Hepatocyte (in vitro differentiated cells): ENCODE measurements around the gene EIF4A2. TPM values are rescaled to one million over a fixed set of nuclear protein-coding genes. Genes with fewer than 3 reads are reported as not detected.

Experiments
- DNase-seq: peaks from one replicate; pipeline ENCODE4 v3.0.0-alpha.2; 2016; ENCODE audit warnings: low spot score
- H2AFZ ChIP-seq: fragments of 200-600 bp; sonication (generic); 2 replicates; pipeline ENCODE4 v1.6.0; 2016; ENCODE audit warnings: antibody characterized with exemption, mild to moderate bottlenecking
- H3K27ac ChIP-seq: fragments of 200-600 bp; sonication (generic); 2 replicates; pipeline ENCODE4 v1.5.1; 2016; ENCODE audit warnings: mild to moderate bottlenecking
- H3K27me3 ChIP-seq: fragments of 200-600 bp; sonication (generic); 2 replicates; pipeline ENCODE4 v1.6.1; 2016
- H3K36me3 ChIP-seq: fragments of 200-600 bp; sonication (generic); replicated peaks from 2 replicates; pipeline ENCODE4 v1.5.1; 2016; ENCODE audit warnings: low read depth; ENCODE audit not compliant: insufficient read depth
- H3K4me1 ChIP-seq: fragments of 200-600 bp; sonication (generic); 2 replicates; pipeline ENCODE4 v1.5.1; 2016; ENCODE audit warnings: mild to moderate bottlenecking, moderate library complexity; ENCODE audit not compliant: insufficient read depth
- H3K4me2 ChIP-seq: fragments of 200-600 bp; sonication (generic); 2 replicates; pipeline ENCODE4 v1.6.0; 2016
- H3K4me3 ChIP-seq: fragments of 200-600 bp; sonication (generic); 2 replicates; pipeline ENCODE4 v1.5.1; 2016; ENCODE audit warnings: mild to moderate bottlenecking
- H3K79me2 ChIP-seq: fragments of 200-600 bp; sonication (generic); 2 replicates; pipeline ENCODE4 v1.6.0; 2017; ENCODE audit warnings: mild to moderate bottlenecking
- H3K9me2 ChIP-seq: fragments of 200-600 bp; sonication (generic); replicated peaks from 2 replicates; pipeline ENCODE4 v1.6.0; 2017; ENCODE audit warnings: mild to moderate bottlenecking; ENCODE audit not compliant: insufficient read depth
- H3K9me3 ChIP-seq: fragments of 200-600 bp; sonication (generic); 2 replicates; pipeline ENCODE4 v1.5.1; 2016; ENCODE audit warnings: low read depth, mild to moderate bottlenecking
- H4K20me1 ChIP-seq: fragments of 200-600 bp; sonication (generic); 2 replicates; pipeline ENCODE4 v1.6.0; 2016; ENCODE audit warnings: mild to moderate bottlenecking; ENCODE audit not compliant: insufficient read depth, poor library complexity, severe bottlenecking
- EZH2 ChIP-seq: fragments of 200-600 bp; sonication (generic); IDR thresholded peaks from 2 replicates; pipeline ENCODE4 v1.6.1; 2016; ENCODE audit warnings: antibody characterized with exemption, mild to moderate bottlenecking, borderline replicate concordance
- EZH2phosphoT487 ChIP-seq: fragments of 200-600 bp; sonication (generic); IDR thresholded peaks from one replicate; pipeline ENCODE4 v1.6.1; 2018; ENCODE audit warnings: antibody characterized with exemption, mild to moderate bottlenecking, low read depth, moderate library complexity; ENCODE audit not compliant: unreplicated experiment, severe bottlenecking
- WGBS: methylation state at CpG from one replicate; pipeline ENCODE4 v1.1.6; 2016; ENCODE audit warnings: low lambda C conversion rate; ENCODE audit errors: missing lambda C conversion rate; 5-methylcytosine and 5-hydroxymethylcytosine counted together
- polyA plus RNA-seq: library from polyadenylated mRNA; unstranded; fragments of >200 nt; fragmentation: Nextera tagmentation; extraction: Ambion mirVana; gene quantifications from 2 replicates; pipeline ENCODE4 v1.2.1, GENCODE V29; 2016
- total RNA-seq: library from RNA; depleted of rRNA; stranded (reverse); fragments of >200 nt; gene quantifications from 2 replicates; pipeline ENCODE4 v1.2.3, GENCODE V29; 2014
- TF ChIP-seq, protein P1 (sequence below): fragments of 200-600 bp; sonication (generic); IDR thresholded peaks from 2 replicates; pipeline ENCODE4 v1.5.1; 2016; ENCODE audit warnings: antibody characterized with exemption, mild to moderate bottlenecking; ENCODE audit not compliant: poor library complexity

EIF4A2 gene
- total and polyA plus RNA-seq, 2 experiments from 2014 or later, result 155 to 558 TPM

DNA sequence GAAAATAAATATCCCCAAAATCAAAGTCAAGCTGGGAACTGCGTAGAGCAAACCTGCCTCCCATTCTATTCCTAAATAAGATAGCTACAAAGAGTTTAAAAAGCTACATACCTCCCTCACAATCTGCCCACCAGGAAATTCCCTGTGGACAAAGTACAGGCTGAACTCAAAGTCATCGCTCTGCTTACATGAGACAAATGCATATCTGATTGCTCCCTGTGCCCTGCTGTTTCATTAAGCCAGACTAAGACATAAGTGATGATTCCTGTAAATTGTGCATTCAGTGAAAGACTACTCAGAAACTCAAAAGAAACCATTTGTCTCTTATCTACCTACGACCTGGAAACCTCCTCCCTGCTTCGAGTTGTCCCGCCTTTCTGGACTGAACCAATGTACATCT is 28.5 kb upstream of the EIF4A2 start:
- 82% methylated on average over 5 of the region's 5 CpGs for WGBS
- H2AFZ ChIP-seq, result no peak overlapping the region
- H3K4me3 ChIP-seq, result no peak overlapping the region
- H4K20me1 ChIP-seq, result no peaks in the 10 kb centered on the region
- TF ChIP-seq EZH2 (no peak), EZH2phosphoT487 (no peak)
- TF ChIP-seq, protein P1, sequence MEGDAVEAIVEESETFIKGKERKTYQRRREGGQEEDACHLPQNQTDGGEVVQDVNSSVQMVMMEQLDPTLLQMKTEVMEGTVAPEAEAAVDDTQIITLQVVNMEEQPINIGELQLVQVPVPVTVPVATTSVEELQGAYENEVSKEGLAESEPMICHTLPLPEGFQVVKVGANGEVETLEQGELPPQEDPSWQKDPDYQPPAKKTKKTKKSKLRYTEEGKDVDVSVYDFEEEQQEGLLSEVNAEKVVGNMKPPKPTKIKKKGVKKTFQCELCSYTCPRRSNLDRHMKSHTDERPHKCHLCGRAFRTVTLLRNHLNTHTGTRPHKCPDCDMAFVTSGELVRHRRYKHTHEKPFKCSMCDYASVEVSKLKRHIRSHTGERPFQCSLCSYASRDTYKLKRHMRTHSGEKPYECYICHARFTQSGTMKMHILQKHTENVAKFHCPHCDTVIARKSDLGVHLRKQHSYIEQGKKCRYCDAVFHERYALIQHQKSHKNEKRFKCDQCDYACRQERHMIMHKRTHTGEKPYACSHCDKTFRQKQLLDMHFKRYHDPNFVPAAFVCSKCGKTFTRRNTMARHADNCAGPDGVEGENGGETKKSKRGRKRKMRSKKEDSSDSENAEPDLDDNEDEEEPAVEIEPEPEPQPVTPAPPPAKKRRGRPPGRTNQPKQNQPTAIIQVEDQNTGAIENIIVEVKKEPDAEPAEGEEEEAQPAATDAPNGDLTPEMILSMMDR, result no peak
- H3K36me3 ChIP-seq, result no peaks in the 10 kb centered on the region
- H3K27ac ChIP-seq, result peak overlapping the region; percentile 78
- no peak overlapping the region for H3K4me2 ChIP-seq
- peak; percentile 15 for DNase-seq
- H3K4me1 ChIP-seq, result no peaks in the 10 kb centered on the region
- H3K9me2 ChIP-seq, result no peaks in the 10 kb centered on the region
- no peaks in the 10 kb centered on the region for H3K79me2 ChIP-seq
- no peaks in the 10 kb centered on the region for H3K27me3 ChIP-seq
- H3K9me3 ChIP-seq, result no peaks in the 10 kb centered on the region

DNA sequence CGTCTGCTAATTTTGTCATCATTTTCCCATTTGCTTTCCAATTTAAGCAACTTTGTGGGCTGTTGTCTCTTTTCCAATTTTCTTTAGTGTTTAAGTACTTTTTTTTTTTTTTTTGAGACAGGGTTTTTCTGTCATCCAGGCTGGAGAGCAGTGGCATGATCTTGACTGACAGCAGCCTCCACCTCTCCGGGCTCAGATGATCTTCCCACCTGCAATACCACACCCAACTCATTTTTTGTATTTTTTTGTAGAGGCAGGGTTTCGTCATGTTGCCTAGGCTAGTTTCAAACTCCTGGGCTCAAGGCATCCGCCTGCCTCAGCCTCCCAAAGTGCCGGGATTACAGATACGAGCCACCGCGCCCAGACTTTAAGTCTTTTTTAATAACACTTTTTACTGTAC is 26.2 kb upstream of the EIF4A2 start:
- no peaks in the 10 kb centered on the region for H3K79me2 ChIP-seq
- no peak overlapping the region for H3K27ac ChIP-seq
- 86% methylated on average over 8 of the region's 8 CpGs for WGBS
- H3K27me3 ChIP-seq, result no peaks in the 10 kb centered on the region
- no peaks in the 10 kb centered on the region for H3K36me3 ChIP-seq
- H2AFZ ChIP-seq, result no peak overlapping the region
- no peak for DNase-seq
- no peaks in the 10 kb centered on the region for H3K4me1 ChIP-seq
- H3K4me2 ChIP-seq, result no peak overlapping the region
- no peaks in the 10 kb centered on the region for H4K20me1 ChIP-seq
- TF ChIP-seq, protein P1, result no peak
- TF ChIP-seq EZH2 (no peak), EZH2phosphoT487 (no peak)
- H3K9me2 ChIP-seq, result no peaks in the 10 kb centered on the region
- no peak overlapping the region for H3K4me3 ChIP-seq
- H3K9me3 ChIP-seq, result no peaks in the 10 kb centered on the region

DNA sequence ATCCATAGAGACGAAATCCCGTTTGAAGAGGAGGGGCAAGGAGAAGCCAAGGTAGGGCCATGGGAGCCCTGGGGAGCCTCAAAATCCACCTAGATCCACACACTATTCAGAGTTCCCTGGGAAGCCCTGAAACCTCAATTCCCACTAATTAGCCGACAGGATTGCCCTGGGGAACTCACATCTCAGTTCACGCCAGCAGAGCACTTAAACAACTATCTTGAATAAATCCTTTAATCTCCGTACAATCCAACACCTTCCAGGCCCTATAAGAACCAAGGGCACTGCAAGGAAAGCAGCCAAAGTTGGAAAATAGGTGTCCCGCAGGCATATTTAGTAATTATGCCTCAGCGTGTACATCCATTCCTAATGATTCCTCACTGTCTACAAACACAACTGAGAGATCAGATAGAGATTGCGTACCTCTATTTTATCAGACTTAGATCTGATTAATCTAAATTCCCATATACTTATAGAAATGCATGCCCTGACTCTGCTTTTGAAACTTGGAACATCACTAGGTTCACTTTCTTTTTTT is 25.6 kb upstream of the EIF4A2 start:
- Histone ChIP-seq H3K9me2 (no peaks in the 10 kb centered on the region), H3K27me3 (no peaks in the 10 kb centered on the region), H3K79me2 (no peaks in the 10 kb centered on the region), H3K36me3 (no peaks in the 10 kb centered on the region), H4K20me1 (no peaks in the 10 kb centered on the region), H3K4me2 (no peak overlapping the region), H3K4me3 (no peak overlapping the region), H2AFZ (no peak overlapping the region), H3K4me1 (no peaks in the 10 kb centered on the region), H3K9me3 (no peaks in the 10 kb centered on the region), H3K27ac (no peak overlapping the region)
- DNase-seq, result no peak
- no peak for TF ChIP-seq EZH2
- TF ChIP-seq EZH2phosphoT487, result no peak
- TF ChIP-seq, protein P1, result no peak
- WGBS, result 68% methylated on average over 8 of the region's 8 CpGs
